GM12892 (cell line): ENCODE measurements around the gene APOL2.

Source experiments
- POLR2A ChIP-seq: IDR thresholded peaks from 2 replicates; pipeline ENCODE4 v1.6.1; 2011; ENCODE audit warnings: low read depth, low read length, control low read depth
- POLR2AphosphoS5 ChIP-seq: IDR thresholded peaks from 2 replicates; pipeline ENCODE4 v1.6.1; 2011; ENCODE audit warnings: low read depth, low read length, control low read depth

DNA sequence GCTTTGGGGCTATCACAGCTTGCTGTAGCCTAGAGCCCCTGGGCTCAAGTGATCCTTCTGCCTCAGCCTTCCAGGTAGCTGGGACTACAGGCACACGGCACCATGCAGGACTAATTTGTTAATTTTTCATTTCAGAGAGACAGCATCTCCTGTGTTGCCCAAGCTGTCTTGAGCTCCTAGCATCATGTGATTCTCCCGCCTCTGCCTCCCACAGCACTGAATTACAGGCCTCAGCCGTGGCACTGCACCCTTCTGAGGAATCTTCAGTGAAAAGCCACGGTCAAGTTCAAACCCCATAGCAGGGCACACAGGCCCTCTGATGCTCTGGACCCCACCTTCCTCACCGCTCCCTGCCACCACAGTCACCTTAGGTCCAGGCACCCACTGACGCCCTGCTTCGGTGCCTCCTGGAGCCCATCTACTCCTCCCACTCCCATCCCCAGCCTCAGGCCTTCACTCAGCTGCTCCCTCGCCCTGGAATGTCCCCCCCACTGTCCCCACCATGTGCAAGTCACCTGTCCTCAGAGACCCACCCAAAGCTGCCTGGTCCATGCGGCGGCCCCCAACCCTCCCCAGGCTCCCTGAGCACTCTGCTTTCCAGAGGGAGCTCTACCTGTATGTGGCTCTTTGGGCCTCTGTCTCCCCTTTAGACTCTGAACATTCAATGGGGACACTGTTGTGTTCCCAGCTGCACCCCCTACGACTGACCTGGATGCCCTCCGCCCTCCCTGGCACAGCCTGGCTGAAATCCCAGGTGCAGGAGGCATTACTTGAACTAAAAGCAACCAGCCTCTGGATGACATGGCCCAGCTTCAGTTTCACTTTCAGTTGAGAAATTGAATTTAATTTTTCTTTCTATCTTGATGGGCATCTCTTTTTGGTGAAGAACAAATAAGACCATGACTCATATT is 1.6 kb downstream of the APOL2 start:
- no peak for TF ChIP-seq POLR2AphosphoS5
- no peak for TF ChIP-seq POLR2A
